ENCODE measurements around the gene ESRRB.

The ESRRB gene

DNA sequence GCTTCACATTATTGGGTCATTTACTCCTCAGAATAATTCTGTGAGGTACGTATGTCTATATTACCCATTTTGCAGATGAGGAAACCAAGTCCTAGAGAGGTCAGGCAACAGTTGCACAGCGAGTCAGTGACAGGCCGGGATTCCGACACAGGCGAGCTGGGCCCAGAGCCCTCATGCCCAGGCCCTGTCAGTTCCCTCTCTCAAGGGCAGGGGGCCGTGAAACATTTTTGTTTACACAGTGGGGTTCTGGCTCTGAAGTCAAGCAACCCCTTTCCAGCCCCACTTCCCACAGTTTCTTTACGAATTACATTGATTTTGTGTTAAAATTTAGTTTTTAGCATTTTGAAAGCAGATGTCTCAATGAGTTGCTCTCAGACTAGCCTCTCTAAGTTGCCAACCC is 46.7 kb downstream of the ESRRB start:
- no peak overlapping the region for H3K4me3 ChIP-seq (ENCODE audit: low read depth, low read length)
- POLR2A ChIA-PET = interaction anchor here (0.7 kb wide), 1 partner anchor 32 kb away, joined by 5 read pairs; no protein-coding TSS in a partner anchor
- no peaks in the 10 kb centered on the region for H3K9me3 ChIP-seq (ENCODE audit: control insufficient read depth, insufficient read depth, low read depth, low read length)
- TF ChIP-seq ZNF777 (tag by site-specific recombination; IDR thresholded peaks at IDR 0.05; ENCODE audit: borderline replicate concordance) = no peak
- CTCF ChIA-PET = no interaction called here
- no peaks in the 10 kb centered on the region for H3K4me1 ChIP-seq (ENCODE audit: control insufficient read depth, insufficient read depth, low read length)
- no peak overlapping the region for H3K27ac ChIP-seq (ENCODE audit: extremely low read depth, low read depth, low read length)
- no peaks in the 10 kb centered on the region for H3K36me3 ChIP-seq (ENCODE audit: control insufficient read depth in 2 of 2, insufficient read depth in 1 of 2, low read length in 2 of 2)

DNA sequence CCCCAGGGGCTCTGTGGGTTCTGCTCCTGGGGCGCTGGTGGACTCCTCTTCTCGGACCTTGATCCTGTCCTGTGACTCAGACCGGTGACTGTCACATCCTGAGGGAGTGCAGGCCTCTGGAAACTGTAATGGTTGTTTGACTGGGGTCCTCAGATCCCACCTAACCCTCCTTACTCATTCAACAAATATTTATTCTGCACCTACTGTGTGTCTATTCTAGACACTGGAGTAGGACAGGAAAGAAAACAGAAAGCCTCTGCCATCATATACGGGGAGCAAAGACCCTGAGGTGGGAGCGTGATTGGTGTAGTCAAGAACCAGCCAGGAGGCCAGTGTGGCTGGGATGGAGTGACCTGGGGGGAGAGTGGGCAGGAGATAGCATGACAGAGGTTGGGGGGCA is 47.6 kb downstream of the ESRRB start:
- no peaks in the 10 kb centered on the region for H3K9me3 ChIP-seq (ENCODE audit: control insufficient read depth, insufficient read depth, low read depth, low read length)
- CTCF ChIA-PET = no interaction called here
- no peaks in the 10 kb centered on the region for H3K36me3 ChIP-seq (ENCODE audit: control insufficient read depth in 2 of 2, insufficient read depth in 1 of 2, low read length in 2 of 2)
- H3K27ac ChIP-seq (ENCODE audit: extremely low read depth, low read depth, low read length) = no peak overlapping the region
- TF ChIP-seq RBAK (tag by site-specific recombination; IDR thresholded peaks at IDR 0.05) = no peak
- TF ChIP-seq, protein P1, sequence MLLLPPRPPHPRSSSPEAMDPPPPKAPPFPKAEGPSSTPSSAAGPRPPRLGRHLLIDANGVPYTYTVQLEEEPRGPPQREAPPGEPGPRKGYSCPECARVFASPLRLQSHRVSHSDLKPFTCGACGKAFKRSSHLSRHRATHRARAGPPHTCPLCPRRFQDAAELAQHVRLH (tag by site-specific recombination; IDR thresholded peaks at IDR 0.05) = no peak
- TF ChIP-seq BCL11B (tag by site-specific recombination; IDR thresholded peaks at IDR 0.05; ENCODE audit: low read depth) = no peak
- TF ChIP-seq ZBTB17 (tag by site-specific recombination; IDR thresholded peaks at IDR 0.05) = no peak
- TF ChIP-seq, protein P2, sequence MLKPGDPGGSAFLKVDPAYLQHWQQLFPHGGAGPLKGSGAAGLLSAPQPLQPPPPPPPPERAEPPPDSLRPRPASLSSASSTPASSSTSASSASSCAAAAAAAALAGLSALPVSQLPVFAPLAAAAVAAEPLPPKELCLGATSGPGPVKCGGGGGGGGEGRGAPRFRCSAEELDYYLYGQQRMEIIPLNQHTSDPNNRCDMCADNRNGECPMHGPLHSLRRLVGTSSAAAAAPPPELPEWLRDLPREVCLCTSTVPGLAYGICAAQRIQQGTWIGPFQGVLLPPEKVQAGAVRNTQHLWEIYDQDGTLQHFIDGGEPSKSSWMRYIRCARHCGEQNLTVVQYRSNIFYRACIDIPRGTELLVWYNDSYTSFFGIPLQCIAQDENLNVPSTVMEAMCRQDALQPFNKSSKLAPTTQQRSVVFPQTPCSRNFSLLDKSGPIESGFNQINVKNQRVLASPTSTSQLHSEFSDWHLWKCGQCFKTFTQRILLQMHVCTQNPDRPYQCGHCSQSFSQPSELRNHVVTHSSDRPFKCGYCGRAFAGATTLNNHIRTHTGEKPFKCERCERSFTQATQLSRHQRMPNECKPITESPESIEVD (tag by site-specific recombination; IDR thresholded peaks at IDR 0.05) = no peak
- TF ChIP-seq ZNF530 (tag by site-specific recombination; IDR thresholded peaks at IDR 0.05; ENCODE audit: low read depth) = no peak
- TF ChIP-seq WT1 (tag by site-specific recombination; IDR thresholded peaks at IDR 0.05) = no peak
- no peak for TF ChIP-seq KLF16 (tag by site-specific recombination; IDR thresholded peaks at IDR 0.05)
- no peak for TF ChIP-seq HOXD13 (CRISPR knock-in tag; IDR thresholded peaks at IDR 0.05; ENCODE audit: borderline replicate concordance)
- TF ChIP-seq, protein P3, sequence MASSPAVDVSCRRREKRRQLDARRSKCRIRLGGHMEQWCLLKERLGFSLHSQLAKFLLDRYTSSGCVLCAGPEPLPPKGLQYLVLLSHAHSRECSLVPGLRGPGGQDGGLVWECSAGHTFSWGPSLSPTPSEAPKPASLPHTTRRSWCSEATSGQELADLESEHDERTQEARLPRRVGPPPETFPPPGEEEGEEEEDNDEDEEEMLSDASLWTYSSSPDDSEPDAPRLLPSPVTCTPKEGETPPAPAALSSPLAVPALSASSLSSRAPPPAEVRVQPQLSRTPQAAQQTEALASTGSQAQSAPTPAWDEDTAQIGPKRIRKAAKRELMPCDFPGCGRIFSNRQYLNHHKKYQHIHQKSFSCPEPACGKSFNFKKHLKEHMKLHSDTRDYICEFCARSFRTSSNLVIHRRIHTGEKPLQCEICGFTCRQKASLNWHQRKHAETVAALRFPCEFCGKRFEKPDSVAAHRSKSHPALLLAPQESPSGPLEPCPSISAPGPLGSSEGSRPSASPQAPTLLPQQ (tag by site-specific recombination; IDR thresholded peaks at IDR 0.05) = no peak
- no peak for TF ChIP-seq YY2 (tag by site-specific recombination; IDR thresholded peaks at IDR 0.05)
- TF ChIP-seq, protein P4, sequence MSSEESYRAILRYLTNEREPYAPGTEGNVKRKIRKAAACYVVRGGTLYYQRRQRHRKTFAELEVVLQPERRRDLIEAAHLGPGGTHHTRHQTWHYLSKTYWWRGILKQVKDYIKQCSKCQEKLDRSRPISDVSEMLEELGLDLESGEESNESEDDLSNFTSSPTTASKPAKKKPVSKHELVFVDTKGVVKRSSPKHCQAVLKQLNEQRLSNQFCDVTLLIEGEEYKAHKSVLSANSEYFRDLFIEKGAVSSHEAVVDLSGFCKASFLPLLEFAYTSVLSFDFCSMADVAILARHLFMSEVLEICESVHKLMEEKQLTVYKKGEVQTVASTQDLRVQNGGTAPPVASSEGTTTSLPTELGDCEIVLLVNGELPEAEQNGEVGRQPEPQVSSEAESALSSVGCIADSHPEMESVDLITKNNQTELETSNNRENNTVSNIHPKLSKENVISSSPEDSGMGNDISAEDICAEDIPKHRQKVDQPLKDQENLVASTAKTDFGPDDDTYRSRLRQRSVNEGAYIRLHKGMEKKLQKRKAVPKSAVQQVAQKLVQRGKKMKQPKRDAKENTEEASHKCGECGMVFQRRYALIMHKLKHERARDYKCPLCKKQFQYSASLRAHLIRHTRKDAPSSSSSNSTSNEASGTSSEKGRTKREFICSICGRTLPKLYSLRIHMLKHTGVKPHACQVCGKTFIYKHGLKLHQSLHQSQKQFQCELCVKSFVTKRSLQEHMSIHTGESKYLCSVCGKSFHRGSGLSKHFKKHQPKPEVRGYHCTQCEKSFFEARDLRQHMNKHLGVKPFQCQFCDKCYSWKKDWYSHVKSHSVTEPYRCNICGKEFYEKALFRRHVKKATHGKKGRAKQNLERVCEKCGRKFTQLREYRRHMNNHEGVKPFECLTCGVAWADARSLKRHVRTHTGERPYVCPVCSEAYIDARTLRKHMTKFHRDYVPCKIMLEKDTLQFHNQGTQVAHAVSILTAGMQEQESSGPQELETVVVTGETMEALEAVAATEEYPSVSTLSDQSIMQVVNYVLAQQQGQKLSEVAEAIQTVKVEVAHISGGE (tag by site-specific recombination; conservative IDR thresholded peaks at IDR 0.05; ENCODE audit: low read depth) = no peak
- no peaks in the 10 kb centered on the region for H3K4me1 ChIP-seq (ENCODE audit: control insufficient read depth, insufficient read depth, low read length)
- no peak overlapping the region for H3K4me3 ChIP-seq (ENCODE audit: low read depth, low read length)
- POLR2A ChIA-PET = no interaction called here

DNA sequence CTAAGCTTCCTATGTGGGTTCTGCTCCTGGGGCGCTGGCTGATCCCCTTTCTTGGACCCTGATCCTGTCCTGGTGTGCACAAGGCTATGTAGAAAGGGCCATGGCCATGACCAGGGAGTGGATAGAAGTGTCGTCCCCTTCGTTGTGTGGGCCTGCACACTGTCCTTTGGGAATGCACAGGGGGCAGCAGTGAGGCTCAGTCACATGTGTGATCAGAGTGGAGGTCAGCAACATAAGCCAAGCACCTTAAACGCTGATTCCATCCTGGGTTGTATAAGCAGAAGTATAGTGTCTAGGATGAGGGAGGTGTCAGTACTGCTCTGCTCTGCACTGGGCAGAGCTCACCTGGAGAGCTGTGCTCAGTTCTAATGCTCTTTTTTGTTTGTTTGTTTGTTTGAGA is 48.4 kb downstream of the ESRRB start:
- no peak for TF ChIP-seq ZNF155 (tag by site-specific recombination; IDR thresholded peaks at IDR 0.05)
- TF ChIP-seq ZNF488 (tag by site-specific recombination; IDR thresholded peaks at IDR 0.05) = no peak
- TF ChIP-seq ZNF747 (tag by site-specific recombination; IDR thresholded peaks at IDR 0.05) = no peak
- TF ChIP-seq ZNF19 (tag by site-specific recombination; IDR thresholded peaks at IDR 0.05; ENCODE audit: low read depth) = no peak
- TF ChIP-seq ZNF560 (tag by site-specific recombination; IDR thresholded peaks at IDR 0.05; ENCODE audit: borderline replicate concordance) = no peak
- no peak for TF ChIP-seq ZFP41 (tag by site-specific recombination; IDR thresholded peaks at IDR 0.05; ENCODE audit: borderline replicate concordance)
- TF ChIP-seq ZNF843 (tag by site-specific recombination; IDR thresholded peaks at IDR 0.05) = no peak
- POLR2A ChIA-PET = no interaction called here
- H3K9me3 ChIP-seq (ENCODE audit: control insufficient read depth, insufficient read depth, low read depth, low read length) = no peaks in the 10 kb centered on the region
- H3K36me3 ChIP-seq (ENCODE audit: control insufficient read depth in 2 of 2, insufficient read depth in 1 of 2, low read length in 2 of 2) = no peaks in the 10 kb centered on the region
- CTCF ChIA-PET = interaction anchor here (0.6 to 0.7 kb wide), 2 partner anchors 194 to 334 kb away, joined by 3 read pairs; no protein-coding TSS in a partner anchor
- no peak overlapping the region for H3K27ac ChIP-seq (ENCODE audit: extremely low read depth, low read depth, low read length)
- no peaks in the 10 kb centered on the region for H3K4me1 ChIP-seq (ENCODE audit: control insufficient read depth, insufficient read depth, low read length)
- no peak overlapping the region for H3K4me3 ChIP-seq (ENCODE audit: low read depth, low read length)
